ENCODE data around the gene NOX3. TPM values are rescaled to one million over a fixed set of nuclear protein-coding genes. Genes with fewer than 3 reads are reported as not detected.

The NOX3 gene
- total RNA-seq, 1 experiment from 2014 or later: not detected

GRCh38 chr6:155485756-155486155 is 30.1 kb upstream of the NOX3 start:
- Histone ChIP-seq H3K9ac (ENCODE audit: extremely low read depth, insufficient read length, low read length) (no peak overlapping the region), H3K27me3 (ENCODE audit: insufficient read depth, low read length) (no peaks in the 10 kb centered on the region), H2BK120ac (ENCODE audit: low read depth, low read length, poor library complexity, severe bottlenecking) (no peak overlapping the region), H3K4me2 (ENCODE audit: insufficient read depth, insufficient read length, low read length) (no peak overlapping the region), H3K23ac (ENCODE audit: insufficient read length, low read depth, low read length) (no peak overlapping the region), H3T11ph (ENCODE audit: low read length) (no peak overlapping the region), H2BK5ac (ENCODE audit: insufficient read length, low read length) (no peak overlapping the region), H3K18ac (ENCODE audit: insufficient read length, low read depth, low read length) (no peak overlapping the region), H3K4me1 (ENCODE audit: insufficient read depth, low read length) (no peaks in the 10 kb centered on the region), H3K4ac (ENCODE audit: low read depth, low read length) (no peak overlapping the region), H3K79me1 (ENCODE audit: insufficient read depth, low read depth, low read length, poor library complexity, severe bottlenecking) (no peaks in the 10 kb centered on the region), H2BK15ac (ENCODE audit: low read depth, low read length) (no peak overlapping the region), H3K9me3 (ENCODE audit: control insufficient read depth, low read depth, low read length) (no peaks in the 10 kb centered on the region), H2AK5ac (ENCODE audit: insufficient read length, low read length) (no peak overlapping the region), H3K14ac (ENCODE audit: insufficient read depth, low read length) (no peak overlapping the region), H3K56ac (ENCODE audit: insufficient read length, low read depth, low read length) (no peak overlapping the region), H2AFZ (ENCODE audit: low read length) (no peak overlapping the region), H2BK12ac (ENCODE audit: insufficient read length, low read depth, low read length) (no peak overlapping the region), H4K5ac (ENCODE audit: insufficient read length, low read depth, low read length) (no peak overlapping the region), H3K23me2 (ENCODE audit: insufficient read length, low read depth, low read length, poor library complexity, severe bottlenecking) (no peaks in the 10 kb centered on the region), H4K20me1 (ENCODE audit: control insufficient read depth, insufficient read depth, insufficient read length) (no peaks in the 10 kb centered on the region), H4K91ac (ENCODE audit: insufficient read length, low read depth, low read length) (no peak overlapping the region), H3K27ac (ENCODE audit: insufficient read length, low read depth, low read length) (no peak overlapping the region), H4K8ac (replicated peaks; ENCODE audit: insufficient read length, low read depth, low read length) (no peak overlapping the region), H2BK20ac (ENCODE audit: low read depth, low read length, poor library complexity, severe bottlenecking) (no peak overlapping the region), H3K79me2 (ENCODE audit: insufficient read depth, low read length) (no peaks in the 10 kb centered on the region)
- DNase-seq: no peak
- no peak overlapping the region for H3K27ac Mint-ChIP-seq
- no CpG with 5 or more reads among the region's 4 CpGs for WGBS (ENCODE audit: extremely low coverage, insufficient read length, low lambda C conversion rate)
- no peaks in the 10 kb centered on the region for H3K27me3 Mint-ChIP-seq (ENCODE audit: low read depth)
- H3K9me3 Mint-ChIP-seq: no peaks in the 10 kb centered on the region
- TF ChIP-seq, protein P1, sequence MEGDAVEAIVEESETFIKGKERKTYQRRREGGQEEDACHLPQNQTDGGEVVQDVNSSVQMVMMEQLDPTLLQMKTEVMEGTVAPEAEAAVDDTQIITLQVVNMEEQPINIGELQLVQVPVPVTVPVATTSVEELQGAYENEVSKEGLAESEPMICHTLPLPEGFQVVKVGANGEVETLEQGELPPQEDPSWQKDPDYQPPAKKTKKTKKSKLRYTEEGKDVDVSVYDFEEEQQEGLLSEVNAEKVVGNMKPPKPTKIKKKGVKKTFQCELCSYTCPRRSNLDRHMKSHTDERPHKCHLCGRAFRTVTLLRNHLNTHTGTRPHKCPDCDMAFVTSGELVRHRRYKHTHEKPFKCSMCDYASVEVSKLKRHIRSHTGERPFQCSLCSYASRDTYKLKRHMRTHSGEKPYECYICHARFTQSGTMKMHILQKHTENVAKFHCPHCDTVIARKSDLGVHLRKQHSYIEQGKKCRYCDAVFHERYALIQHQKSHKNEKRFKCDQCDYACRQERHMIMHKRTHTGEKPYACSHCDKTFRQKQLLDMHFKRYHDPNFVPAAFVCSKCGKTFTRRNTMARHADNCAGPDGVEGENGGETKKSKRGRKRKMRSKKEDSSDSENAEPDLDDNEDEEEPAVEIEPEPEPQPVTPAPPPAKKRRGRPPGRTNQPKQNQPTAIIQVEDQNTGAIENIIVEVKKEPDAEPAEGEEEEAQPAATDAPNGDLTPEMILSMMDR (conservative IDR thresholded peaks at IDR 0.05): no peak
- no peaks in the 10 kb centered on the region for H3K36me3 Mint-ChIP-seq (ENCODE audit: insufficient read depth in 1 of 3, low read depth in 3 of 3)
- no peak overlapping the region for H3K4me3 Mint-ChIP-seq
- no peaks in the 10 kb centered on the region for H3K4me1 Mint-ChIP-seq
